GM18519 (cell line): Measurements from ENCODE around the gene PPIL6.
"Not testable (repeated sequence)": the region's sequence is repeated elsewhere in the genome, so short reads cannot be mapped to it uniquely, and the experiment has no call there.

Experiments used
- ATAC-seq: cut with Tn5 transposase; IDR thresholded peaks from one replicate; pipeline ENCODE4 v1.9.1; 2021; ENCODE audit warnings: mild to moderate bottlenecking, moderate library complexity; ENCODE audit not compliant: unreplicated experiment, low FRiP score

The PPIL6 gene

DNA sequence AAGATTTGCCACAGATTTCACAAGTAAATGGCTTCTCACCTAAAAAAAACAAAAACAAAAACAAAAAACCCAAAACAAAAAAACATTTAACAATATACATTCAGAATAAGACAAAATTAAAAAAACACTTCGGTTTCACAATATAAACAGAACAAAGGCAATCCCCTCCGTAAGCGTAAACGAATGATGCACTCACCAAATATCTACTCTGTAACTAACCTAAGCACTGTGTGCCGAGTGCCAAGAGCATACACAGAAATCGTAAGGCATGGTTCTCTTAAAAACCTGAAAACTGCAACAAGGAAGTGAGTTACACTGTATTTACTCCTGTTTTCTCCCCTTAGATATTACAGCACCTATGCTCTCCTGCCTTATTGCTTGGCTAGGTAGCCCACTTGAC, 27.3 kb upstream of the PPIL6 start:
- no peak for ATAC-seq

DNA sequence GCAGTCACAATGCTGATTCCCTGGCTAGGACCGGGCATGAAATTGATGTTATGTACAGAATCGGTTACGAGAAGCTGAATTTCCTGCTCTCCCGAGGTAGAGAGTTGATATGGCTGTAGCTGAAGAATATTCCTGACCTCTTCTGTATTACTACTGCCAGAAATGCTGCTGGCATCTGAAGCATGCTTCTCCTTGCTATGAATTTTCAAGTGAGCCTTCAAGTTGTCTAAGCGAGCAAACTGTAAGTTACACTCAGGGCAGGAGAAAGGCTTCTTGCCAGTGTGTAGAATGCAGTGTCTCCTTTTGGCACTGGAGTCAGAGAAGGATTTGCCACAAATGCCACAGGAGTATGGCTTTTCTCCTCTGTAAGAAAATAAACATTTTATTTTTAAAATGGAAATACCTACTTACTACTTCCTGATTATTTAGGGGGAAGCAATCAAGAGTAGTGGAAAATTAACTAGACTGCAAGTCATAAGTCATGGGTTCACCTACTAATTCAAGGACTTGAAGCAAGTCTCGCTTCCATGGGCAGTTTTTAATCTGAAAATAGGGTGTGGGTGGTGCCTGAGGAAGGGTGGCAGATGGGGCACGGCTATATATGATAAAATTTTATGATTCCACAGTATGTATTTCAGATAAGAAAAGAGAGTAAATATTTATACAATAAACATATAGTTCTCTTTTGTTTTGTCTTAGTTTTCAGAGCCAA, 25.9 kb upstream of the PPIL6 start:
- no peak for ATAC-seq

DNA sequence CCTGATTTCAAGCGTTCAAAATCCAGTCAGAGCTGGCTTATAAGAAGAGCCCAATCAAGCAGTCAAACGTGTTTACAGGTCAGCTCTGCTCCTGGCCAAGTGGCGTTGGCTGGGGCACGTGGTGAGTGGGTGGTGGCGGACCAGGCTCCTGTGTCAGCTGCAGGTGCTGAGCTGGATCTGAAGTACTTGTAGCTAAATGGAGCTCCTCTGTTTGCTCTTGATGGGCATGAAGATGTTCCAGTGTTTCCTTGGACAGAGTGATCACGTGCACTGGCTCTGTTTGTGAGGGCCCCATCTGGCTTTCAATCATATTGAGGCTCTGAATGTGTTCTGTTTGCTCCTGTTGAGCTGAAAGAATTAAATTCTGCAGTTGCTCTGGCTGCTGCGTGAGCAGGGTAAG, 25.3 kb upstream of the PPIL6 start:
- ATAC-seq = no peak

DNA sequence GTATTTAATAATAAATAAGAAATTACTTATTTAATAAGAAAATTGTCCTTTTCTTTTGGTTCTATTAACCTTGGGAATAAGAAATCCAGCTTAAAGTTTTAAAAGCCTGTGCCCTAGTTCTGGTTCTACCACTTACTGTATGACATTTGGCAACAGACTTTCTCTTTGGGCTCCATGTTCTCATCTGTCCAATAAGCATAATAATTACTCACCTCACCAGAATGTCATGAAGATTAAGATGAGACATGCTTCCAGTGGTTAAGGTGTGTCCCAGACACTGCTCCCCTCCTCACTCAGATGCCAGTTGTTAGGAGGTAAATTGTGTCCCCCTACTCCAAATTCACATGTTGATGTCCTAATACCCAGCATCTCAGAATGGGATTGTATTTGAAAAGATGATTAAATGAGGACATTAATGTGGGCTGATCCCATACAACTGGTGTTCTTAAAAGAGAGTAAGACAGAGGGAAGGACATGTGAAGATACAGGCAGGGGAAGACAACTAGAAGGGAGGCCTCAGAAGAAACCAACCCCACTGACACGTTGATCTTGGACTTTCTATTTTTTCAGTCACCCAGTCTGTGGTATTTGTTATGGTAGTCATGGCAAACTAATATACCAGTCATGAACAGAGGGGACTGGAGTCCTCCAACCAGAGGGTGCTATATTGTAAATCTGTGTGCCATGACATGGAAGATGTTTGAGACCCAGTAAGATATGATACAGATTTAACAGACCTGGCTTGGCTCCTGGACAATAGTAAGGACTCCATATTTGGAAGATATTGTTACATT, 21.5 kb upstream of the PPIL6 start:
- ATAC-seq = no peak

DNA sequence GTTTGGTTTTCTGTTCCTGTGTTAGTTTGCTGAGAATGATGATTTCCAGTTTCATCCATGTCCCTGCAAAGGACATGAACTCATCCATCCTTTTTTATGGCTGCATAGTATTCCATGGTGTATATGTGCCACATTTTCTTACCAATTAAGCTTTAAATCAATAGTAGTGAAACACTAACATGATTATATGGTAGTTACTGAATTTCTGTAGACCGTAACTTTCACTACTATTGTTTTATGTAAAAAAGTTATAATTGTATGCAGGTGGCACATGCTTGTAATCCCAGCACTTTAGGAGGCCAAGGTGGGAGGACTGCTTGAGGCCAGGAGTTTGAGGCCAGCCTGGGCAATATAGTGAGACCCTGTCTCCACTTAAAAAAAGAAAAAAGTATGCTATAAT, 20.8 kb upstream of the PPIL6 start:
- not testable (repeated sequence) for ATAC-seq

DNA sequence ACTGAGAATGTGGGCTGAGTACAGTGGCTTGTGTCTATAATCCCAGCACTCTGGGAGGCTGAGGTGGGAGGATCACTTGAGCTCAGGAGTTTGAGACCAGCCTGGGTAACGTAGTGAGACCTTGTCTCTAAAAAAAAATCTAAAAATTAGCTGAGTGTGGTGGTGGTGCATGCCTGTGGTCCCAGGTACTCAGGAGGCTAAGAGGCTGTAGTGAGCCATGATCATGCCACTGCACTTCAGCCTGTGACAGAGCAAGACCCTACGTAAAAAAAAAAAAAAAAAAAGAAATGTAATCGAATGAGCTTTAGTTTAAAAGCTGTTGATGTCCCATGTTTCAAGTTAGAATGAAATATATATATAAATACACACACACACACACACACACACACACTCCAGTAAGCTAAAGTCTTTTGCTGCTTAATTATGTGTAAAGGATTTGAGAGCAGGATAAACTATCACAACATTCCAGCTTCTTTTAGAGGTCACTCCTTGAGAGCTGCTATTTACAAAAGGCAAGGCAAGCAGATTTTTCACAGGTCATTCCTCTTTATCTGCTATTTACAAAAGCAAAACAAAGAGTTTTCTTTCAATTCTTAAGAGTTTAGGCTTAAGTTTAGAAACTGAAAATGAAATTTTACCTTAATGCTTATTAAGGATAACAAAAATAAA, 19.9 kb upstream of the PPIL6 start:
- ATAC-seq = no peak

DNA sequence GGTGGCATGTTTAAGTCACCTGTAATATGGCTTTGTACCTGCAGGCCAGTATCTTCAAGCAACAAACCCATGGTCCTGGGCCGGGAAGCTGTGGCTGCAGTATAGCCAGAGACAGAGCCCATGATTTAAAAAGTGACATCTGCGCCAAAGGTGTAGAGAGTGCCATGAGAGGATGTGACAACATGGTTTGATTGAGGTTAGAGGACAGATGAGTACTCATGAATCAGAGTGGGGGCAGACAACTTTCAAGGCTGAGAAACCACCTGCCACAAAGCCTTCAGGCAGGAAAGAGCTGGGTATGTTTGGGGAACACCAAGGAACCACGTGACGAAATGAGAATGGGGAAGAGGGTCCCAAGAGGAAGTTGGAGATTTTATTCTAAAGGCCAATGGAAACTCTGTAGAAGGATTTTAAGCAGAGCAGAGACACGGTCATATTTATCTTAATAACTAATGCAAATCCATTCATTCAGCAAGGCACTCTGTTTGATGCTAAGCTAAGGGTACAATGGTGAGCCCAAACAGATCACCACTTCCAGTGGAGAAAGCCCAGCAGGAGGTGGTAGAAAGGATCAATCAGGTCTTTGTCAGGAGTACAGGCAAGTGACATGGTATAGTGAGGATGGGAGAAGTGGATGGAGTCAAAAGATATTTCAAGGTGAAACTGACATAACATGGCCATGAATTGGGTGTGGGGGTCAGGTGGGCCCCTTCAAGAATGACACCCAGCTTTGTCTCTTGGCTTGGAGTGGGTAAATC, 18.5 kb upstream of the PPIL6 start:
- peak; percentile 31 for ATAC-seq

DNA sequence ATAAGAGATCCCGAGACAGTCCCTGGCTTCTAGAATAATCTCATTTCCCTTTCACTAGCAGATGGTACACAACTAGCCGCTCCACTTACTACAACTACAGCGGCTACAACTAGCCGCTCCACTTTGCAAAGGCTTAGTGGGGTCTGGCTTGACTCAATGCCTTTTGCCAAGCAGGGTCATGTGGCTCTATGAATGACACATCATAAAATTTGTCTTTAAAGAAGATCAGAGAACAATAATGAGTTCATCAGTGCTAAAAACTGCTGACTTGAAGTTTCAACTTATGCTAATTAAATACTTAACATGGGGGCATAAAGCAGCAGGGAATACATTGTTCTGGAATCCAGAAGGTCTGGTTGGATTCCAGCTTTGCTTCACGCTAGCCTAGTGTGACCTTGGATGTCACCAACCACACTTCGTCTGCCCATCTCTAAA, 17.2 kb upstream of the PPIL6 start:
- ATAC-seq = no peak

DNA sequence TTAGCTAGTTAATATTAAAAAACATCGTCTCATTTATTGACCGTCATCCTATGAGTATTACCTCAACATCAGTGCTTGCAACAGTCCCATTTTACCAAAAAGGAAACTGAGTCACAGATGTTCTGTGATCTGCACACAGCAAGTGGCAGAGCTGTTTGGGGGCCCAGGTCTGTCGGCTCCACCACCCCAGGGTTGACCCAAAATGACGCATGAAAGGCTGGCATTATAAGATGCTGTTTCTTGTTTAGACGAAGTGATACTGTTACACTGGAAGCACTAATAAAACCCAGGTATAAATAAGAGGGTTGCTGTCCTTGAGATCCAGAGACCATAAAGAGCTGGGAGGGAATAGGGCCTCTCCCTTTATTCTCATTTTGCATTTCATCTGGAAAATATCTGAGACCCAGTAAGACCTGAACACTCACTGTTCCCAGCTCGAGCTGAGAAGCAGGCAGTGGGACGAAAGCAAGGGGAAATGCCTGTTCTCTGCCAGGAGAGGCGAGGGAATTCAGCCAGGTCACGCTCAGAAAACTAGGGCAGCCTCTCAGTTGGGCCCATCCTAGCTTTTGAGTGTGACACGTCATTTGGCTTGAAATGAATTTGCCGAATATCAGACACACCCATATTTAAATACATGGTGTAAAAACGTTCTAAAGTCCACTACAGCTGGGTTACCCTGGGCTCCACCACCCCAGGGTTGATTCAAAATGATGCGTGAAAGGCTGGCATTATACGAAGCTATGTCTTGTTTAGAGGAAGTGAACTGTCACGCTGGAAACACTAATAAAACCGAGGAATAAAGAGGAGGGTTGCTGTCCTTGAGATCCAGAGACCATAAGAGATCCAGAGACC, 16.5 kb upstream of the PPIL6 start:
- no peak for ATAC-seq

DNA sequence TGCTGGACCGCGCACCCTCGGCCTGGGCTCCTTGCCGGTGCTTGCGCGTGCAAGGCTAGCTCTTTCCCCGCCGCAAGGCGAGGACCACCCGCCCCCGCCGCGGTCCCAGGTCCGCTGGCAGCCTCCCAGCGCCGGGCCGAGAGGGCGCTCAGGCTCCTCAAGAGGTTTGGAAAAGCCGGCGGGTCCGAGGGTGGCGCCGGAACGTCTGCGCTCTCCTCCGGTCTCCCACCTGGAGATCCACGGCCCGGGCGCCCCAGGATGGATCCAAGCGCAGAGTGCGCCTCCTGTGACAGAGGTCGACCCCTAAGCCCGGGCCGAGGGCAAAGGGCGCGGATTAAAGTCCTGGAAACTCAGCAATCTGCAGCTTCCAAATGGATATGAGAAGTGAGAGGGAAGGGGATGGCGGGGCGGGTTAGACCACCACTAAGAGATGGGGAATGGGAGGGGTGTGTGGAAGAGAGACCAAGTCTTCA, 15.7 kb upstream of the PPIL6 start:
- ATAC-seq = no peak

DNA sequence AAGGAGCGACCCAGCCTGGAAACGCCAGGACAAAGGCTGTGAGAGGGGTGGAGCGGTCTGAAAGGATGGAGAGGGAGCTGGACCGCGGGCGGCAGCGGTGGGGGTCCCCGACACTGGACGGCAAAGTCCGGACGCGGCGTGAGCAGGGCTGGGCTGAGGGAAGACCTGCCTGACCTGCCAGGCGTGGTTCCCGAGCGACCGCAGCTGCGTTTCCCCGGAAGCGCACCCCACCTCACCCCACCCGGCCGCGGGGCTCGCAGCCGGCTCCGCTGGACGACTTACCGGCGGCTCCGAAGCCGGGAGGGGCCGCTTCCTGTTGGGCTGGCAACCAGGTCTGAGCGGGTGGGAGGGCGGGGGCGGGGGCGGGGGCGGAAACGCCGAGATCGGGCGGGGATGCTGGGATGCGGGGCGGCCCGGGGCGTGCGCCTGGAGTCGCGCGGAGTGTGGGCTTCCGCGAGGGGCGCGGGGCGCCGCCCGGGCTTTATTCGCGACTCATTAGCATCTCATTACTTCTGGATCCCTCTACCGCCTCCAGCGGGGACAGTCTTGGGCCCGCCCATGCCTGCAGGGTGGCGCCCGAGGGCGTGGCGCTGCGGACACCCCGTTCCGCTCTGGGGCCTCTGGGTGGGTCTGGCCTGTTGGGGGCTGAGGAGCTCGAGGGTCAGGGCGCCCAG, 15.1 kb upstream of the PPIL6 start, which contains the start of gene MICAL1:
Gene MICAL1, minus strand, starts transcription at position 336 of the 674 bp plus-strand sequence. CDS start 1,576 bp downstream, outside the sequence.
- ATAC-seq = peak; percentile 46

DNA sequence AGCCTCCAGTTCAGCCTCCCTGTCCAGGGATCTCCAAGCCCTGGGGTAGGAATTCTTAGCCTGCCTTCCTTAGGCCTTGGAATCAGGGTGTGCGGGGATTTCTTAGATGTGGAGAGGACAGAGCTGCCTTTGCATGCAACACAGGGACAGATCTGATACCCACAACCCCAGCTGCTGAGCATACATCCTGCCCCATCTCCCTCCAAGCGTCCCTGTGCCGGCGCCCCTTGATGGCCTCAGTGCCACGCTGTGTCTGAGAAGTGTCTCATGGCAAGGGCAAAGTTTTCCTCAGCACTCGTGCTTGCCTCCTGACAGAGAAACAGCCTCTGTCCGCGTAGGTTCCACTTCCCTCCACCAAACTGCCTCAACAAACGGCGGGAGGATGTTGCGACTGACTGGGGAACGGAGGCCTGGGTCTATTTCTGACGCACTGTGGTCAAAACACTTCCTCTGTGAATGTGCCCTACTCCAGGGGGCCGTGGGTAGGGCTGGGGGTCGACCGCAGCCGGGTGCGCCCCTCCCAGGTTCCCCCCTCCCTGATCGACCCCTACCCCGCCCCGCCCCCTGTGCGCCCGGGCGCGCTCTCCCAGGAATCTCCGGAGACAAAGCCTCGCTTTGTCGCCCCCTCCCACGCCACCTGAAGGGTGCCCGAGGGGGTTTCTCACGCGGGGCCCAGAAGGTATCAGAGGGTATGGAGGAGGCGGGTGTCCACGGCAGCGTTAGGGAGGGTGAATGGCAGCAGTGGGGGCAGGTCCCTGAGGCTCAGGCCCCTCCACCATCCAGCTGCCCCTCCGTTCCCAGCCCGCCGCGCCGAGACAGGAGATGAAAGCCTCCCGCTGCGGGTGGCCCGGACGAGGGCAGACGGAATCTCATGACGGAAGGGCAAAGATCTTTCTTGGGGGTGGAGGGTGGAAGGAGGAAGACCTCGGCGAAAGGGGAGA, 14.3 kb upstream of the PPIL6 start:
- ATAC-seq = no peak

DNA sequence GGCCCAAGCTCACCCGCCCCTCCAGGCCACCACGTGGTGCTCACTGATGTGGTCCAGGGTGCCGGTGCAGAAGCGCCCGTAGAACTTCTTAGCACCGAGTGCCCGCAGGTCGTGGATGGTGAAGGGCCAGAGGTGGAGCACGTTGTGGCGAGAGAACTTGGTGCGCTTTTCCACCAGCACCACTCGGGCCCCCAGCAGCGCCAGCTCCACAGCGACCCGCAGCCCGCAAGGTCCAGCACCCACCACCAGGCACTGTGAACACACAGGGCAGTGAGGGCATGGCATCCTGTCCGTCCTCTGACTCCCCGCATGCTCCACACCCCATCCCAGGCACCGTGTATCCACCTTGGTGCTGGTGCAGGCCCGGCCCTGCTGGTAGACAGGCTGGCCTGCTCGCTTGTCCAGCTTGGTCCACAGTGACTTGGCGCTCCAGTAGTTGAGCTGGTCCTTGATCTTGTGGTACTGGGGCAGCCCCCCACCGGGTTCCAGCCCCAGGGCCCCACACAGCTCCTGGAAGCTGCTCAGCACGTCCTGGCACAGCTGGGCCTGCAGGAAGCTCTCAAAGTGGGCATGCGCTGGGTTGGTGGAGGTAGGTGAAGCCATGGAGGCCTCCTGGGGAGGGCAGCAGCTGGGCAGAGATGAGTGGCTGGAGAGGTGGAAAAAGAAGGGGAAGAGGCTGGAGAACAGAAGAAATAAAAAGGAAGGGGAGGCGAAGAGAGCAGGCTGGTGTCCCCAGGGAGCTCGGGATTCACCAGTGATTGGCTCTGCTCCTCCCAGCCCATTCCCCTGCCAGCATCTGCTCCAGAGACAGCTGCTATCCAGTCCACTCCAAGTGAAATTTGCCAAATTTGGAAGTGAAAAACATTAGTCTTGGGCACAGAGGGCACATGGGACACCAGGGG, 13.4 kb upstream of the PPIL6 start:
- ATAC-seq = no peak

DNA sequence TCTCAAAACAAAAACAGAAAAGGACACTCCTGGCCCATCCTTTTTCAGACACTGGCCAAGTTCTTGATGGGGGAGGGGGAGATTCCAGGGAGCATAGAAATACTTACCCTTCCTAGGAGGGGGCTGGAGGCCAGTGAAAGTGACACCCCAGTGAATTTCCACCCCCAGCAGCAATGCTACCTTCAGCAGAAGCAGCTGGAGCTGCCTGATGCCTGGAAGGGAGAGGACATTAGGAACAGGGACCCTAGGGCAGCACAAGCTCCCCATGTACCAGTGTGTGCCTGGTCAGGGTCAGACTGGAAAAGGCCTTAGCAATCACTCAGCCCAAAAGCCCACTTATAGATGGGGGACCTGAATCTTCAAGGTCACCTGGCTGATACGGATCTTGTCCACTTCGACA, 12.7 kb upstream of the PPIL6 start:
- ATAC-seq = no peak

DNA sequence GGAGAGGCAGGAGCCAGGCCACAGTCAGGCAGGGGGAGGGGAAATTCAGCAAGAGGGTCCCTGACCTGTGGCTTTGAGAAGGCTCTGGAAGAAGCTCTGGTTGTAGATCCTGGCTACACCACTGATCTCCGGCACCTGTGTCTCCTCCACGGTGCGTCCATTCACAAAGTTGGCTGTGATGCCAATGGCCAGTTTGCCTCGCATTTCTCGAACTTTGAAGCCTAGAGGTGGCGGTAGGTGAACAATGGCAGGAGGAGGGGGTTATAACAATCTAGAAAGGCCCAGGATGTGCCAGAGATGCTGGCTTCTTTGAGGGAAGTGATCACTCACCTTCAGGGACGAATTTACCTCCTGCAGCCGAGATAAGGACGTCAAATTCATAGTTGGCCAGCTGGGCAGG, 11.8 kb upstream of the PPIL6 start:
- no peak for ATAC-seq

DNA sequence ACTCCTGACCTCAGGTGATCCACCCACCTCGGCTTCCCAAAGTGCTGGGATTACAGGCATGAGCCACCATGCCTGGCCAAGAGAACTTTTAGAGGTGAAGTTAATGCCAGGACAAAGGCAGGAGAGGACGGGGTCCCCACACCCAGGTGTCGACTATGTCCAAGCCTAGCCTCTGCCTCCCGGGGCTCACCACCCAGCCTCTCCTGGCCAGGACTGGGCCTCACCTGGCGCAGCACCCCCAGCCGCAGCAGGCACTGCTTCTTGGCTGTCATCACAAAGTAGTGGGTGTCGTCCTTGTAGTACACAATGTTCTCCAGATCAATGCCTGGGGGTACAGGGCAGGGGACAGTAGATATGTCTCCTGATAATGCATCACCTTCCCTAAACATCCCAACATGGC, 10.9 kb upstream of the PPIL6 start:
- ATAC-seq = no peak

DNA sequence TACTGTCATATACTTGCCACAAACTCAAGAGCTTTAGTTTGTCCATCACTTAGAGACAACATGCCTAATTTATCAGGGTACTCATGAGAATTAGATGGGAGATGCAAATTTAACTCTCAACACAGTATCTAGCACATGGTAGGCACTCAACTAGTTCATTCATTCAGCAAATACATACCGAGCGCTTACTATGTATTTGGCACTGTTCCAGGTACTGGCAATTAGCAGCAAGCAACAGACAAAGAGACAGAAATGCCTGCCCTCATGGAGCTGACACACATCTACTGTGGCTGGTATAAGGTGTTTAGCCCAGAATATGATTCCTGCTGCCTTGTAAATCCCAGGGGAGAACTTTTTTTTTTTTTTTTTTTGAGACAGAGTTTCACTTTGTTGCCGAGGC, 10.4 kb upstream of the PPIL6 start:
- no peak for ATAC-seq
